Tibial nerve (tissue), 4 donors: ENCODE measurements around the gene HTRA2. TPM values are rescaled to one million over a fixed set of nuclear protein-coding genes. Genes with fewer than 3 reads are reported as not detected.

Experiments used
- DNase-seq, 2 donors: peaks; one replicate each; pipeline ENCODE4 v3.0.0-alpha.2; 2019; ENCODE audit warnings: low spot score in 2 of 2
- H3K27ac ChIP-seq, 4 donors: fragments of 200-600 bp; sonication (generic) in 3 of 4; one replicate each; pipeline ENCODE4 v1.5.1; 2017 to 2019; ENCODE audit warnings: mild to moderate bottlenecking in 1 of 4
- H3K27me3 ChIP-seq, 2 donors: fragments of 200-600 bp; sonication (generic) in 1 of 2; one replicate each; pipeline versions ENCODE4 v1.5.1 to v1.6.0; 2017 to 2019
- H3K36me3 ChIP-seq, 3 donors: fragments of 200-600 bp; sonication (generic); one replicate each; pipeline ENCODE4 v1.5.1; 2018 to 2019
- H3K4me1 ChIP-seq, 4 donors: fragments of 200-600 bp; sonication (generic) in 3 of 4; one replicate each; pipeline ENCODE4 v1.5.1; 2017 to 2019
- H3K4me3 ChIP-seq, 4 donors: fragments of 200-600 bp; sonication (generic) in 3 of 4; one replicate each; pipeline ENCODE4 v1.5.1; 2017 to 2019; ENCODE audit warnings: mild to moderate bottlenecking in 1 of 4, moderate library complexity in 1 of 4
- H3K9me3 ChIP-seq, 4 donors: fragments of 200-600 bp; sonication (generic) in 3 of 4; one replicate each; pipeline ENCODE4 v1.5.1; 2017 to 2019
- CTCF ChIP-seq, 5 experiments: fragments of 200-600 bp in 3 of 5; fragments of 450-650 bp in 2 of 5; sonication (generic) in 3 of 5; IDR thresholded peaks; one replicate each; pipeline ENCODE4 v1.5.1; 2016 to 2019; ENCODE audit warnings: antibody characterized with exemption in 5 of 5, mild to moderate bottlenecking in 3 of 5, moderate library complexity in 2 of 5
- EP300 ChIP-seq, 2 donors: sonication (generic); formaldehyde crosslinking; IDR thresholded peaks; one replicate each; pipeline ENCODE4 v1.6.1; 2017; ENCODE audit warnings: antibody characterized with exemption in 2 of 2, mild to moderate bottlenecking in 1 of 2
- POLR2A ChIP-seq, 2 donors: fragments of 450-650 bp; IDR thresholded peaks; one replicate each; pipeline ENCODE4 v1.6.1; 2017; ENCODE audit warnings: antibody characterized with exemption in 2 of 2, mild to moderate bottlenecking in 2 of 2, moderate library complexity in 2 of 2
- WGBS, 2 donors: methylation state at CpG; one replicate each; pipeline ENCODE4 v1.1.5; 2018; 5-methylcytosine and 5-hydroxymethylcytosine counted together
- total RNA-seq, 4 donors: library from RNA; depleted of rRNA; stranded (reverse); fragments of >200 nt; gene quantifications; one replicate each; pipeline ENCODE4 v1.1.0, GENCODE V29; 2016

HTRA2 gene
- total RNA-seq, 4 donors from 2014 or later = 37.8 to 45.3 (median 42.5) TPM

- H3K36me3 ChIP-seq = no peaks in the 10 kb centered on the region
- WGBS, 2 donors = 90 to 95% methylated on average over 1 of the region's 1 CpG
- no peak overlapping the region for H3K27ac ChIP-seq
- no peaks in the 10 kb centered on the region for H3K27me3 ChIP-seq
- H3K9me3 ChIP-seq = no peaks in the 10 kb centered on the region
- H3K4me3 ChIP-seq = no peak overlapping the region
- DNase-seq = no peak
- TF ChIP-seq EP300 (IDR thresholded peaks at IDR 0.05) (no peak), CTCF (IDR thresholded peaks at IDR 0.05) (no peak), POLR2A (IDR thresholded peaks at IDR 0.05) (no peak)
- peaks cover 0 to 5% (median 0%) of the 10 kb centered on the region in 4 donors for H3K4me1 ChIP-seq
Observed at GRCh38 chr2:74569686-74570085, 40.0 kb downstream of the HTRA2 start.

GRCh38 chr2:74571058-74571457, 41.3 kb downstream of the HTRA2 start:
- Histone ChIP-seq H3K27me3 (no peaks in the 10 kb centered on the region), H3K36me3 (no peaks in the 10 kb centered on the region), H3K27ac (no peak overlapping the region), H3K9me3 (no peaks in the 10 kb centered on the region), H3K4me1 (peaks cover 0 to 5% (median under 1%) of the 10 kb centered on the region in 4 donors), H3K4me3 (no peak overlapping the region)
- 68 to 88% methylated on average over 1 of the region's 1 CpG for WGBS, 2 donors
- TF ChIP-seq POLR2A (IDR thresholded peaks at IDR 0.05) = no peak
- no peak for DNase-seq

- DNase-seq = no peak
- Histone ChIP-seq H3K36me3 (no peaks in the 10 kb centered on the region), H3K4me3 (no peak overlapping the region), H3K4me1 (peaks cover 0 to 6% (median 2%) of the 10 kb centered on the region in 4 donors), H3K27ac (no peak overlapping the region), H3K27me3 (no peaks in the 10 kb centered on the region), H3K9me3 (no peaks in the 10 kb centered on the region)
- WGBS, 2 donors = 73 to 75% methylated on average over 3 of the region's 3 CpGs
- TF ChIP-seq POLR2A (IDR thresholded peaks at IDR 0.05) = no peak
- no peak for TF ChIP-seq CTCF (IDR thresholded peaks at IDR 0.05)
- no peak for TF ChIP-seq EP300 (IDR thresholded peaks at IDR 0.05)
Observed at GRCh38 chr2:74572178-74572925, 42.6 kb downstream of the HTRA2 start.

GRCh38 chr2:74573747-74574562, 44.2 kb downstream of the HTRA2 start:
- no peaks in the 10 kb centered on the region for H3K36me3 ChIP-seq
- H3K4me1 ChIP-seq = peaks cover 0 to 6% (median 2%) of the 10 kb centered on the region in 4 donors
- H3K9me3 ChIP-seq = no peaks in the 10 kb centered on the region
- TF ChIP-seq CTCF (IDR thresholded peaks at IDR 0.05) (no peak), POLR2A (IDR thresholded peaks at IDR 0.05) (no peak), EP300 (IDR thresholded peaks at IDR 0.05) (no peak)
- 31 to 40% methylated on average over 7 of the region's 7 CpGs for WGBS, 2 donors
- H3K27ac ChIP-seq = peak overlapping the region in 1 of 4 donors; percentile 60
- no peak overlapping the region for H3K4me3 ChIP-seq
- H3K27me3 ChIP-seq = no peaks in the 10 kb centered on the region
- no peak for DNase-seq

- 80 to 90% methylated on average over 4 of the region's 4 CpGs for WGBS, 2 donors
Observed at GRCh38 chr2:74575320-74575719, 45.6 kb downstream of the HTRA2 start.

More at GRCh38 chr2:74575320-74575719, 45.6 kb downstream of the HTRA2 start:
- DNase-seq = no peak
- Histone ChIP-seq H3K27ac (peak overlapping the region in 1 of 4 donors; percentile 73), H3K27me3 (no peaks in the 10 kb centered on the region), H3K9me3 (no peaks in the 10 kb centered on the region), H3K4me3 (no peak overlapping the region), H3K36me3 (no peaks in the 10 kb centered on the region), H3K4me1 (peaks cover 0 to 6% (median 2%) of the 10 kb centered on the region in 4 donors)
- TF ChIP-seq POLR2A (IDR thresholded peaks at IDR 0.05) (no peak), CTCF (IDR thresholded peaks at IDR 0.05) (no peak), EP300 (IDR thresholded peaks at IDR 0.05) (no peak)
